SK-N-SH treated with all-trans-retinoic acid at 6 μM for 48 hours (cell line): ENCODE data around the gene SDF4.

Source experiments
- ATAC-seq: fragments of 200-7000 bp; cut with Tn5 transposase; 3 replicates; pipeline ENCODE4 v1.9.1; 2020; ENCODE audit warnings: mild to moderate bottlenecking, moderate library complexity
- ARNTL ChIP-seq: fragments of 450-650 bp; formaldehyde crosslinking; IDR thresholded peaks from 2 replicates; pipeline ENCODE4 v1.5.0; 2020; ENCODE audit warnings: low read depth, mild to moderate bottlenecking, moderate library complexity, borderline replicate concordance
- BACH2 ChIP-seq: fragments of 250-450 bp; sonication (Bioruptor Pico); IDR thresholded peaks from 2 replicates; pipeline ENCODE4 v1.9.0; 2021; ENCODE audit warnings: mild to moderate bottlenecking, borderline replicate concordance
- CREB5 ChIP-seq: fragments of 250-450 bp; sonication (Bioruptor Pico); IDR thresholded peaks from 2 replicates; pipeline ENCODE4 v1.5.1; 2020; ENCODE audit warnings: low read depth, mild to moderate bottlenecking, moderate library complexity
- CSDC2 ChIP-seq: fragments of 250-450 bp; sonication (Bioruptor Pico); IDR thresholded peaks from 2 replicates; pipeline ENCODE4 v1.5.0; 2020; ENCODE audit warnings: mild to moderate bottlenecking, moderate library complexity
- CSRNP3 ChIP-seq: fragments of 250-450 bp; sonication (Bioruptor Pico); IDR thresholded peaks from 2 replicates; pipeline ENCODE4 v1.5.1; 2021; ENCODE audit warnings: mild to moderate bottlenecking, moderate library complexity
- ESRRG ChIP-seq: fragments of 250-450 bp; sonication (Bioruptor Pico); IDR thresholded peaks from 2 replicates; pipeline ENCODE4 v1.6.1; 2021; ENCODE audit warnings: mild to moderate bottlenecking
- GLIS3 ChIP-seq: fragments of 250-450 bp; sonication (Bioruptor Pico); IDR thresholded peaks from 2 replicates; pipeline ENCODE4 v1.5.0; 2020; ENCODE audit warnings: mild to moderate bottlenecking, moderate library complexity
- OSR1 ChIP-seq: fragments of 250-450 bp; sonication (Bioruptor Pico); IDR thresholded peaks from 2 replicates; pipeline ENCODE4 v1.8.0; 2022; ENCODE audit warnings: moderate library complexity, mild to moderate bottlenecking, inconsistent platforms
- PPARA ChIP-seq: fragments of 250-450 bp; sonication (Bioruptor Pico); IDR thresholded peaks from 2 replicates; pipeline ENCODE4 v1.5.0; 2020; ENCODE audit warnings: mild to moderate bottlenecking, borderline replicate concordance
- RARB ChIP-seq: fragments of 250-450 bp; sonication (Bioruptor Pico); IDR thresholded peaks from 2 replicates; pipeline ENCODE4 v1.8.0; 2021; ENCODE audit warnings: mild to moderate bottlenecking, moderate library complexity
- SNAI2 ChIP-seq: fragments of 250-450 bp; sonication (Bioruptor Pico); IDR thresholded peaks from 2 replicates; pipeline ENCODE4 v1.5.0; 2020; ENCODE audit warnings: mild to moderate bottlenecking, moderate library complexity
- TCF4 ChIP-seq: fragments of 250-450 bp; sonication (Bioruptor Pico); IDR thresholded peaks from 2 replicates; pipeline ENCODE4 v1.8.0; 2021; ENCODE audit warnings: mild to moderate bottlenecking, moderate library complexity, borderline replicate concordance
- TOX ChIP-seq: fragments of 250-450 bp; sonication (Bioruptor Pico); IDR thresholded peaks from 2 replicates; pipeline ENCODE4 v1.8.0; 2021; ENCODE audit warnings: mild to moderate bottlenecking, moderate library complexity, borderline replicate concordance
- ZFP3 ChIP-seq: fragments of 250-450 bp; sonication (Bioruptor Pico); IDR thresholded peaks from 2 replicates; pipeline ENCODE4 v1.5.0; 2020; ENCODE audit warnings: mild to moderate bottlenecking, moderate library complexity
- ZFP30 ChIP-seq: fragments of 450-650 bp; formaldehyde crosslinking; IDR thresholded peaks from 2 replicates; pipeline ENCODE4 v1.5.0; 2022; ENCODE audit warnings: mild to moderate bottlenecking, moderate library complexity
- ZNF565 ChIP-seq: fragments of 450-650 bp; formaldehyde crosslinking; conservative IDR thresholded peaks from 2 replicates; pipeline ENCODE4 v1.5.0; 2020; ENCODE audit warnings: low read depth, mild to moderate bottlenecking, moderate library complexity
- ZNF70 ChIP-seq: fragments of 450-650 bp; formaldehyde crosslinking; IDR thresholded peaks from 2 replicates; pipeline ENCODE4 v1.5.0; 2020; ENCODE audit warnings: mild to moderate bottlenecking, moderate library complexity
- ZNF8 ChIP-seq: fragments of 450-650 bp; formaldehyde crosslinking; IDR thresholded peaks from 2 replicates; pipeline ENCODE4 v1.5.0; 2020; ENCODE audit warnings: mild to moderate bottlenecking, moderate library complexity
- TF ChIP-seq, protein P1 (sequence below): fragments of 250-450 bp; sonication (Bioruptor Pico); IDR thresholded peaks from 2 replicates; pipeline ENCODE4 v1.8.0; 2020; ENCODE audit warnings: mild to moderate bottlenecking, moderate library complexity, borderline replicate concordance
- TF ChIP-seq, protein P2 (sequence below): fragments of 250-450 bp; sonication (Bioruptor Pico); IDR thresholded peaks from 2 replicates; pipeline ENCODE4 v1.8.0; 2021; ENCODE audit warnings: low read depth, mild to moderate bottlenecking, moderate library complexity, borderline replicate concordance
- TF ChIP-seq, protein P3 (sequence below): fragments of 250-450 bp; sonication (Bioruptor Pico); IDR thresholded peaks from 2 replicates; pipeline ENCODE4 v1.5.0; 2020; ENCODE audit warnings: mild to moderate bottlenecking, moderate library complexity

Gene SDF4

GRCh38 chr1:1213345-1214265 lies 18.2 kb downstream of the SDF4 start, which contains the start of gene TNFRSF4:
Gene TNFRSF4, minus strand, starts transcription at chr1:1214153. Its CDS starts 26 bp downstream, at chr1:1214127.
- TF ChIP-seq, protein P1, sequence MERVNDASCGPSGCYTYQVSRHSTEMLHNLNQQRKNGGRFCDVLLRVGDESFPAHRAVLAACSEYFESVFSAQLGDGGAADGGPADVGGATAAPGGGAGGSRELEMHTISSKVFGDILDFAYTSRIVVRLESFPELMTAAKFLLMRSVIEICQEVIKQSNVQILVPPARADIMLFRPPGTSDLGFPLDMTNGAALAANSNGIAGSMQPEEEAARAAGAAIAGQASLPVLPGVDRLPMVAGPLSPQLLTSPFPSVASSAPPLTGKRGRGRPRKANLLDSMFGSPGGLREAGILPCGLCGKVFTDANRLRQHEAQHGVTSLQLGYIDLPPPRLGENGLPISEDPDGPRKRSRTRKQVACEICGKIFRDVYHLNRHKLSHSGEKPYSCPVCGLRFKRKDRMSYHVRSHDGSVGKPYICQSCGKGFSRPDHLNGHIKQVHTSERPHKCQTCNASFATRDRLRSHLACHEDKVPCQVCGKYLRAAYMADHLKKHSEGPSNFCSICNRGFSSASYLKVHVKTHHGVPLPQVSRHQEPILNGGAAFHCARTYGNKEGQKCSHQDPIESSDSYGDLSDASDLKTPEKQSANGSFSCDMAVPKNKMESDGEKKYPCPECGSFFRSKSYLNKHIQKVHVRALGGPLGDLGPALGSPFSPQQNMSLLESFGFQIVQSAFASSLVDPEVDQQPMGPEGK (CRISPR knock-in tag), result no peak
- TF ChIP-seq CSDC2 (CRISPR knock-in tag) (no peak), ZFP30 (no peak), ZNF565 (CRISPR knock-in tag) (no peak), SNAI2 (CRISPR knock-in tag) (no peak), ZNF70 (no peak), CSRNP3 (CRISPR knock-in tag) (no peak), GLIS3 (CRISPR knock-in tag) (no peak), TCF4 (CRISPR knock-in tag) (no peak), OSR1 (CRISPR knock-in tag) (no peak), RARB (CRISPR knock-in tag) (no peak), BACH2 (no peak), ARNTL (CRISPR knock-in tag) (no peak), ESRRG (CRISPR knock-in tag) (no peak), PPARA (CRISPR knock-in tag) (no peak), CREB5 (no peak), ZFP3 (no peak)
- TF ChIP-seq, protein P2, sequence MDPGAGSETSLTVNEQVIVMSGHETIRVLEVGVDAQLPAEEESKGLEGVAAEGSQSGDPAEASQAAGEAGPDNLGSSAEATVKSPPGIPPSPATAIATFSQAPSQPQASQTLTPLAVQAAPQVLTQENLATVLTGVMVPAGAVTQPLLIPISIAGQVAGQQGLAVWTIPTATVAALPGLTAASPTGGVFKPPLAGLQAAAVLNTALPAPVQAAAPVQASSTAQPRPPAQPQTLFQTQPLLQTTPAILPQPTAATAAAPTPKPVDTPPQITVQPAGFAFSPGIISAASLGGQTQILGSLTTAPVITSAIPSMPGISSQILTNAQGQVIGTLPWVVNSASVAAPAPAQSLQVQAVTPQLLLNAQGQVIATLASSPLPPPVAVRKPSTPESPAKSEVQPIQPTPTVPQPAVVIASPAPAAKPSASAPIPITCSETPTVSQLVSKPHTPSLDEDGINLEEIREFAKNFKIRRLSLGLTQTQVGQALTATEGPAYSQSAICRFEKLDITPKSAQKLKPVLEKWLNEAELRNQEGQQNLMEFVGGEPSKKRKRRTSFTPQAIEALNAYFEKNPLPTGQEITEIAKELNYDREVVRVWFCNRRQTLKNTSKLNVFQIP (CRISPR knock-in tag), result no peak
- ATAC-seq, result no peak; the same call in 2 of the 3 replicates

GRCh38 chr1:1212780-1213344 lies 18.9 kb downstream of the SDF4 start:
- TF ChIP-seq ZNF8 (CRISPR knock-in tag) (no peak), ARNTL (CRISPR knock-in tag) (no peak), CREB5 (no peak), OSR1 (CRISPR knock-in tag) (no peak), ZFP3 (no peak), ZFP30 (no peak), ESRRG (CRISPR knock-in tag) (no peak), TOX (no peak), SNAI2 (CRISPR knock-in tag) (no peak), CSRNP3 (CRISPR knock-in tag) (no peak), BACH2 (no peak), RARB (CRISPR knock-in tag) (no peak), TCF4 (CRISPR knock-in tag) (no peak), PPARA (CRISPR knock-in tag) (no peak), ZNF70 (no peak), CSDC2 (CRISPR knock-in tag) (no peak), ZNF565 (CRISPR knock-in tag) (no peak)
- TF ChIP-seq, protein P2 (CRISPR knock-in tag), result no peak
- TF ChIP-seq, protein P3, sequence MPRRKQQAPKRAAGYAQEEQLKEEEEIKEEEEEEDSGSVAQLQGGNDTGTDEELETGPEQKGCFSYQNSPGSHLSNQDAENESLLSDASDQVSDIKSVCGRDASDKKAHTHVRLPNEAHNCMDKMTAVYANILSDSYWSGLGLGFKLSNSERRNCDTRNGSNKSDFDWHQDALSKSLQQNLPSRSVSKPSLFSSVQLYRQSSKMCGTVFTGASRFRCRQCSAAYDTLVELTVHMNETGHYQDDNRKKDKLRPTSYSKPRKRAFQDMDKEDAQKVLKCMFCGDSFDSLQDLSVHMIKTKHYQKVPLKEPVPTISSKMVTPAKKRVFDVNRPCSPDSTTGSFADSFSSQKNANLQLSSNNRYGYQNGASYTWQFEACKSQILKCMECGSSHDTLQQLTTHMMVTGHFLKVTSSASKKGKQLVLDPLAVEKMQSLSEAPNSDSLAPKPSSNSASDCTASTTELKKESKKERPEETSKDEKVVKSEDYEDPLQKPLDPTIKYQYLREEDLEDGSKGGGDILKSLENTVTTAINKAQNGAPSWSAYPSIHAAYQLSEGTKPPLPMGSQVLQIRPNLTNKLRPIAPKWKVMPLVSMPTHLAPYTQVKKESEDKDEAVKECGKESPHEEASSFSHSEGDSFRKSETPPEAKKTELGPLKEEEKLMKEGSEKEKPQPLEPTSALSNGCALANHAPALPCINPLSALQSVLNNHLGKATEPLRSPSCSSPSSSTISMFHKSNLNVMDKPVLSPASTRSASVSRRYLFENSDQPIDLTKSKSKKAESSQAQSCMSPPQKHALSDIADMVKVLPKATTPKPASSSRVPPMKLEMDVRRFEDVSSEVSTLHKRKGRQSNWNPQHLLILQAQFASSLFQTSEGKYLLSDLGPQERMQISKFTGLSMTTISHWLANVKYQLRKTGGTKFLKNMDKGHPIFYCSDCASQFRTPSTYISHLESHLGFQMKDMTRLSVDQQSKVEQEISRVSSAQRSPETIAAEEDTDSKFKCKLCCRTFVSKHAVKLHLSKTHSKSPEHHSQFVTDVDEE (CRISPR knock-in tag), result no peak
- no peak for ATAC-seq
